ENCODE data around the gene ADSS1.

ADSS1 gene

GRCh38 chr14:104700225-104700651, 23.8 kb upstream of the ADSS1 start:
- DNase-seq, result no peak

DNA sequence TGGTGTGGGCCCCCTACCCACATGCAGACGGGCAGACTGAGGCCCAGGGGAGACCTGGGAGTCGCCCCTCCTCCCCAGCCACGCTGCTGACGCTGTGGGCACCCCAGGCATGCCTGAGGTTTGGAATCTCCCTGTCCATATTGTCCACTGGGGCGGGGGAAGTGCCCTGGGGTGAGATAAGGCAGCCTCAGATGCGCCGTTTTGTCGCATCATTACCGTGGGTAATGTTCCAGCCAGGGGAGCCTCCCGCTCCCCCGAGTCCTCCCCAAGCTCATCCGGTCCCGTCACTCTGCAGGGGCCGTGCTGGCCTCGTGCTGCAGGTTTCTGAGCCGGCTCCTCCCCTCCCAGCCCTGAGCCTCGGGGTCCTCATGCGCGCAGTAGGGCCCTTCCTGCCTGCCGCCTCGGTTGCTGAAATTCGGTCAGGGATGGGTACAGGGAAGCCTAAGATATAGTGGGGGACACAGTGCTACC, 23.2 kb upstream of the ADSS1 start:
- DNase-seq, result no peak

- no peak for DNase-seq
Observed at GRCh38 chr14:104701383-104702076, 22.5 kb upstream of the ADSS1 start.

GRCh38 chr14:104702106-104702505, 21.9 kb upstream of the ADSS1 start:
- no peak for DNase-seq

DNA sequence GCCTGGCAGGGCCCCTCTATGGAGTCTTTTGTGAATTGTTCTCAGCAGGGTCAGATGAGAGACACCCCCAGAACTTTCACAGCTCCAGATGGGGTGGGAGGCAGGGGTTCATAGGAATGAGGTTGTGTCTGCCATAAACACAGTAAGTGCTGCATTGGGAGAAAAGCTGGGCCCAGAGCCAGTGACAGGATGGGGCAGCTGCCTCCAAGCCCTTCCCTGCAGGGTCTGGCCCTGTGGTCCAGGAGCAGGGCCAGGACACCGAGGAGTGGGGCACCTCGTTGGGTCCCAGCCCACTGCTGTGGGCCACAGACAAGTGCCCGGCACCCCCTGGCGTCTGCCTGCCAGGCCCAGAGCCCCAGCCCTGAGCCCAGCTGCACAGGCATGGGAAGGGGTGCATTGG, 21.4 kb upstream of the ADSS1 start:
- no peak for DNase-seq

GRCh38 chr14:104703269-104703668, 20.8 kb upstream of the ADSS1 start:
- no peak for DNase-seq

GRCh38 chr14:104704252-104704651, 19.8 kb upstream of the ADSS1 start:
- no peak for DNase-seq

GRCh38 chr14:104705340-104706047, 18.5 kb upstream of the ADSS1 start:
- DNase-seq, result no peak

- no peak for DNase-seq
Observed at GRCh38 chr14:104706733-104707607, 17.1 kb upstream of the ADSS1 start.

DNA sequence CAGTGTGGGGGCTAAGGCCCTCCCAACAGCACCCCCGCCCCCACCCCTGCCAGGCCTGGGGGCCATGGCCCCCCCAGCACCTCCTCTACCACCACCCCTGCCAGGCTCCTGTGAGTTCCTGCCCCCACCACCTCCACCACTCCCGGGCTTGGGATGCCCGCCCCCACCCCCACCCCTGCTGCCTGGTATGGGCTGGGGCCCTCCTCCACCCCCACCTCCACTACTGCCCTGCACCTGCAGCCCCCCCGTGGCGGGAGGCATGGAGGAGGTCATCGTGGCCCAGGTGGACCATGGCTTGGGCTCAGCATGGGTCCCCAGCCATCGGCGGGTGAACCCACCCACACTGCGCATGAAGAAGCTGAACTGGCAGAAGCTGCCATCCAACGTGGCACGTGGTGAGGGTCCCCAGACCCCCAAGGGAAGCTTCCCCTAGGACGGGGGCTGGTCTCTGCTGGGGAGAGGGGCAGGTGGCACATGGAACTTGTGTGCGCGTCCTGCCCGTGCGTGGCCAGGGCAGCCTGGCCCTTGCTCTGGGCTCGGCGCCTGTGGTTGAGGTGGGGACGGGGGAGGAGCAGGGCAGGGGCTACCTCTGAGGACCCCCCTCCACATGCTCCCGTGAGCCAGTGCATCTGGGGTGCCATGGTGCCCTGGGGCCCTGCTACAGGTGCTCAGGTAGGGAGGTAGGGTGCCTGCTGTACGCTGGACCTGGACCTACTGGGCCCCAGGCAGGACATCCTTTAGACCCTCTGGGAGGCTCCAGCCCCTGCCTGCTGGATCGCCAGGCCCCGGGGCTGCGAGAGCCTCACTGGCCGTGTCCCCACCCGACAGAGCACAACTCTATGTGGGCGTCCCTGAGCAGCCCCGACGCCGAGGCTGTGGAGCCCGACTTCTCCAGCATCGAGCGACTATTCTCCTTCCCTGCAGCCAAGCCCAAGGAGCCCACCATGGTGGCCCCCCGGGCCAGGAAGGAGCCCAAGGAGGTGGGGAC, 16.1 kb upstream of the ADSS1 start:
- no peak for DNase-seq

GRCh38 chr14:104708606-104709268, 15.3 kb upstream of the ADSS1 start:
- peak; percentile 67 for DNase-seq

- no peak for DNase-seq
Observed at GRCh38 chr14:104709387-104710039, 14.5 kb upstream of the ADSS1 start.

- DNase-seq, result no peak
Observed at GRCh38 chr14:104710071-104710735, 13.8 kb upstream of the ADSS1 start.

DNA sequence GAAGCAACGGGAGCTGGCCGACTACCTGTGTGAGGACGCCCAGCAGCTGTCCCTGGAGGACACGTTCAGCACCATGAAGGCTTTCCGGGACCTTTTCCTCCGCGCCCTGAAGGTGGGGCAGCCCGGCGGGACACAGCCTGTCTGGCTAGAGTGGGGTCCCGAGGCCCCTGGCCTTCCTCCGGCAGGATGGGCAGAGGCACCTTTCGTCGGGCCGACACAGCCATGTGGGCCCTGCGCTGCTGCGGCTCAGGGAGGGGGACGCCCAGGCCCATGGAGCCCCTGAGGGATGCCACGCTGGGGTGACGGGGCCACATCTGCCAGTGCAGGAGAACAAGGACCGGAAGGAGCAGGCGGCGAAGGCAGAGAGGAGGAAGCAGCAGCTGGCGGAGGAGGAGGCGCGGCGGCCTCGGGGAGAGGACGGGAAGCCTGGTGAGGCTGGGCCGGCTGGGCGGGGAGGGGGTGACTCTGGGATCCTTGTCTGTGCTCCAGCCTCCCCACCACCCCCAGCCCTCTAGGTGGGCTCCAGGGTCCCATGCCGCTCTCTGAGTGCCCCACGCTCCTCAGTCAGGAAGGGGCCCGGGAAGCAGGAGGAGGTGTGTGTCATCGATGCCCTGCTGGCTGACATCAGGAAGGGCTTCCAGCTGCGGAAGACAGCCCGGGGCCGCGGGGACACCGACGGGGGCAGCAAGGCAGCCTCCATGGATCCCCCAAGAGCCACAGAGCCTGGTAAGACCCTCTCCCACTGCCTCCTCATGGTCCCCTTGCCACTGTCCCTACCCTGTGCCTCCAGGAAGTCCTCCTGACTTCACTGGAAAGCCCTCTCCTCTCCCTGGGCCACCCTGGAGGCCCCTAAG, 10.9 kb upstream of the ADSS1 start:
- DNase-seq, result no peak

- DNase-seq, result no peak
Observed at GRCh38 chr14:104714066-104714465, 10.0 kb upstream of the ADSS1 start.

DNA sequence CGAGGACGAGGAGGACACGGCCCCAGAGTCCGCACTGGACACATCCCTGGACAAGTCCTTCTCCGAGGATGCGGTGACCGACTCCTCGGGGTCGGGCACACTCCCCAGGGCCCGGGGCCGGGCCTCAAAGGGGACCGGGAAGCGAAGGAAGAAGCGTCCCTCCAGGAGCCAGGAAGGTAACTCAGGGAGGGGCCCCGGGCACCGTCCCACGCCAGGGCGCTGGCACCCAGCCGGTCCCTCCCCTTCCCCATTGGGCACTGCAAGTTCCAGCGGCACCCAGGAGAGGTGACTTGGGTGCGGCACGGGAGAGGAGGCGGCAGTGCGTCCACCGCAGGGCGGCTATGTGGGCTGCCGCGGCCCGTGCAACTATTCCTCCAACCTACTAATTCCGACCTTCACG, 9.3 kb upstream of the ADSS1 start:
- DNase-seq, result no peak

- DNase-seq, result no peak
Observed at GRCh38 chr14:104715416-104715815, 8.6 kb upstream of the ADSS1 start.

GRCh38 chr14:104715871-104716270, 8.2 kb upstream of the ADSS1 start:
- no peak for DNase-seq

GRCh38 chr14:104717137-104717536, 6.9 kb upstream of the ADSS1 start:
- no peak for DNase-seq

DNA sequence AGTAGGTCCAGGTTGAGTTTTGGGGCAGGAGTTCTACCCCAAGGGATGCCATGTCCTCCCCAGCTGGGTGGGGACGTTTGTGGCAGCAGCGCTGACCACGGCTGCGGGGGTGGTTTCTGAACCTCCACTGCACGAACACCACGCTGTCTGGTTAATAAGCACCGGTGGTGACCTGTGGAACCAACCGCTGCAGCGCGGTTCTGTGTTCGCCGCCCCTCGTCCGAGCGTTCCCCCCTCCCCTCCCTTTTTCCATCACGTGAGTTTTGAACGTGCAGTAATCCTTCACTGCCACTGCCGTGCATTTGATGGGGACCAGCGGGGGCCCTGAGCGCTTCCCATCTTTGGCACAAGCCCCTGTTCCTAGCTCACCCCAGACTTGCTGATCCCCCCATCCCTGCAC, 6.4 kb upstream of the ADSS1 start:
- no peak for DNase-seq
